Gastrocnemius medialis (tissue), 4 donors: ENCODE measurements around the gene ZDHHC14. TPM values are rescaled to one million over a fixed set of nuclear protein-coding genes. Genes with fewer than 3 reads are reported as not detected.

Source experiments
- ATAC-seq, 2 donors: fragments of 150-250 bp; one replicate each; pipeline ENCODE4 v1.9.1; 2016
- DNase-seq, 2 donors: peaks; one replicate each; pipeline ENCODE4 v3.0.0-alpha.2; 2019
- H3K27ac ChIP-seq, 4 donors: fragments of 200-600 bp; sonication (generic); 1 replicate in 1 of 4; 2 replicates in 3 of 4; pipeline ENCODE4 v1.5.1; 2016 to 2018; ENCODE audit warnings: mild to moderate bottlenecking in 2 of 4, moderate library complexity in 1 of 4
- H3K27me3 ChIP-seq, 3 donors: fragments of 200-600 bp; sonication (generic) in 2 of 3; 1 replicate in 1 of 3; 2 replicates in 2 of 3; pipeline versions ENCODE4 v1.5.1 to v1.6.0; 2016 to 2019; ENCODE audit warnings: mild to moderate bottlenecking in 1 of 3, moderate library complexity in 1 of 3
- H3K36me3 ChIP-seq, 2 donors: fragments of 200-600 bp; sonication (generic) in 1 of 2; one replicate each; pipeline ENCODE4 v1.5.1; 2017 to 2018
- H3K4me1 ChIP-seq, 2 donors: fragments of 200-600 bp; sonication (generic) in 1 of 2; one replicate each; pipeline ENCODE4 v1.5.1; 2016 to 2017; ENCODE audit warnings: mild to moderate bottlenecking in 2 of 2
- H3K4me3 ChIP-seq, 4 donors: fragments of 200-600 bp; sonication (generic) in 3 of 4; 1 replicate in 1 of 4; 2 replicates in 3 of 4; pipeline ENCODE4 v1.5.1; 2016 to 2019; ENCODE audit warnings: mild to moderate bottlenecking in 2 of 4
- H3K9me3 ChIP-seq, 3 donors: fragments of 200-600 bp; sonication (generic) in 2 of 3; 1 replicate in 1 of 3; 2 replicates in 2 of 3; pipeline ENCODE4 v1.5.1; 2016 to 2019
- CTCF ChIP-seq, 5 experiments: fragments of 450-650 bp in 3 of 5; fragments of 200-600 bp in 2 of 5; sonication (generic) in 2 of 5; IDR thresholded peaks in 4 of 5; conservative IDR thresholded peaks in 1 of 5; 1 replicate in 4 of 5; 2 replicates in 1 of 5; pipeline ENCODE4 v1.5.1; 2016 to 2019; ENCODE audit warnings: antibody characterized with exemption in 5 of 5, mild to moderate bottlenecking in 3 of 5, moderate library complexity in 3 of 5
- POLR2A ChIP-seq, 2 donors: fragments of 450-650 bp; IDR thresholded peaks; one replicate each; pipeline ENCODE4 v1.6.1; 2017; ENCODE audit warnings: antibody characterized with exemption in 2 of 2, mild to moderate bottlenecking in 2 of 2, moderate library complexity in 2 of 2
- in situ Hi-C, 4 donors: fragments of 200-750 bp; cut with MboI; loops; one replicate each; pipeline versions ENCODE4 v1.15.0 to v1.8.0; 2017; ENCODE audit warnings: low sequenced_read_pairs in 4 of 4
- intact Hi-C: fragments of 100-400 bp; cut with DNase I; formaldehyde crosslinking; loops from one replicate; pipeline ENCODE4 v1.15.1; 2023; ENCODE audit warnings: low total_unique reads
- total RNA-seq, 4 donors: library from RNA; depleted of rRNA; stranded (reverse); fragments of >200 nt; gene quantifications; one replicate each; pipeline versions ENCODE4 v1.1.0 to v1.2.3, GENCODE V29; 2016

ZDHHC14 gene
- total RNA-seq, 4 donors from 2014 or later = 3.7 to 7.7 (median 5.9) TPM

- Histone ChIP-seq H3K27ac (no peak overlapping the region), H3K9me3 (no peaks in the 10 kb centered on the region), H3K36me3 (no peaks in the 10 kb centered on the region), H3K4me1 (no peaks in the 10 kb centered on the region), H3K4me3 (no peak overlapping the region), H3K27me3 (no peaks in the 10 kb centered on the region)
- intact Hi-C loops (no loop called here), in situ Hi-C loops (no loop called here)
- DNase-seq (no peak), ATAC-seq (no peak)
- TF ChIP-seq POLR2A (IDR thresholded peaks at IDR 0.05) (no peak), CTCF (IDR thresholded peaks at IDR 0.05 in 4 of 5, conservative IDR thresholded peaks at IDR 0.05 in 1 of 5) (no peak)
These were observed 230.4 kb downstream of the ZDHHC14 start for GRCh38 chr6:157611406-157611805.

GRCh38 chr6:157613011-157613522, 232.1 kb downstream of the ZDHHC14 start:
- no peaks in the 10 kb centered on the region for H3K4me1 ChIP-seq
- no peak for DNase-seq
- H3K27me3 ChIP-seq = no peaks in the 10 kb centered on the region
- H3K9me3 ChIP-seq = no peaks in the 10 kb centered on the region
- no peak overlapping the region for H3K27ac ChIP-seq
- TF ChIP-seq POLR2A (IDR thresholded peaks at IDR 0.05) (no peak), CTCF (IDR thresholded peaks at IDR 0.05 in 4 of 5, conservative IDR thresholded peaks at IDR 0.05 in 1 of 5) (no peak)
- intact Hi-C loops = no loop called here
- no peak for ATAC-seq
- no peaks in the 10 kb centered on the region for H3K36me3 ChIP-seq
- H3K4me3 ChIP-seq = no peak overlapping the region
- in situ Hi-C loops = no loop called here

- Histone ChIP-seq H3K4me3 (no peak overlapping the region), H3K4me1 (no peaks in the 10 kb centered on the region), H3K9me3 (no peaks in the 10 kb centered on the region), H3K36me3 (no peaks in the 10 kb centered on the region), H3K27ac (no peak overlapping the region), H3K27me3 (no peaks in the 10 kb centered on the region)
- DNase-seq (no peak), ATAC-seq (no peak)
- TF ChIP-seq POLR2A (IDR thresholded peaks at IDR 0.05) = no peak
- TF ChIP-seq CTCF (IDR thresholded peaks at IDR 0.05 in 4 of 5, conservative IDR thresholded peaks at IDR 0.05 in 1 of 5) = no peak
- in situ Hi-C loops (no loop called here), intact Hi-C loops (no loop called here)
These were observed 233.1 kb downstream of the ZDHHC14 start for GRCh38 chr6:157614026-157614568.

- H3K4me3 ChIP-seq = no peak overlapping the region
- in situ Hi-C loops = no loop called here
- ATAC-seq (no peak), DNase-seq (no peak)
- no peaks in the 10 kb centered on the region for H3K9me3 ChIP-seq
- no peak for TF ChIP-seq POLR2A (IDR thresholded peaks at IDR 0.05)
- TF ChIP-seq CTCF (IDR thresholded peaks at IDR 0.05 in 4 of 5, conservative IDR thresholded peaks at IDR 0.05 in 1 of 5) = no peak
- H3K4me1 ChIP-seq = no peaks in the 10 kb centered on the region
- H3K27ac ChIP-seq = no peak overlapping the region
- no peaks in the 10 kb centered on the region for H3K27me3 ChIP-seq
- intact Hi-C loops = no loop called here
- no peaks in the 10 kb centered on the region for H3K36me3 ChIP-seq
These were observed 234.4 kb downstream of the ZDHHC14 start for GRCh38 chr6:157615420-157615769.

- no peaks in the 10 kb centered on the region for H3K9me3 ChIP-seq
- ATAC-seq (no peak), DNase-seq (no peak)
- no peaks in the 10 kb centered on the region for H3K36me3 ChIP-seq
- no peak overlapping the region for H3K27ac ChIP-seq
- TF ChIP-seq POLR2A (IDR thresholded peaks at IDR 0.05) (no peak), CTCF (IDR thresholded peaks at IDR 0.05 in 4 of 5, conservative IDR thresholded peaks at IDR 0.05 in 1 of 5) (no peak)
- H3K4me1 ChIP-seq = no peaks in the 10 kb centered on the region
- in situ Hi-C loops = no loop called here
- H3K4me3 ChIP-seq = no peak overlapping the region
- intact Hi-C loops = no loop called here
- H3K27me3 ChIP-seq = no peaks in the 10 kb centered on the region
These were observed 235.0 kb downstream of the ZDHHC14 start for GRCh38 chr6:157615951-157616350.
